ENCODE results near the gene KCNJ5. TPM values are rescaled to one million over a fixed set of nuclear protein-coding genes. Genes with fewer than 3 reads are reported as not detected.

The KCNJ5 gene
- total RNA-seq, 2 donors from 2014 or later, result 0.60 to 1.1 TPM

DNA sequence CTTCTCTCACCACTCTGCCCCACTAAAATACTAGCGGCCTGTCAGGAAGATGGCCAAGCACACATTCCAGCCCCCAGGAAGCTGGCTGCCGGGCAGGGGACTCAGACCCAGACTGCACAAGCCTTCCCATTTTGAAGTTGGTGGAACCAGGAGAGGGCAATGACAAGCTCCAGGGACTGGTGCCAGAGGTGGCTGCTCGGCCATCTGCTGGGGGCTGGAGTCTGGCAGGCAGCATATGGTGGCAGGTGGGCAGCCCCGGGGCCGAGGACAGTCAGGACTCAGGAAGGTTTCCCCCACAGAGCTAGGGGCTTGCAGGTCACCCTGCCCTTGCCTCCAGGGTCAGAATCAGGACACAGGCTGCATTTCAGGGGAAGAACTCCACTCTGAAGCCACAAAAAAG is 22.6 kb downstream of the KCNJ5 start:
- WGBS, 2 experiments (ENCODE audit: insufficient coverage in 1 of 2, insufficient read length in 1 of 2), result 80 to 96% methylated on average over 1 to 5 of the region's 5 CpGs
- peaks cover 3% of the 10 kb centered on the region for H3K36me3 Mint-ChIP-seq (ENCODE audit: low read depth)
- no peak for TF ChIP-seq CTCF (conservative IDR thresholded peaks at IDR 0.05)
- no peaks in the 10 kb centered on the region for H3K9me3 Mint-ChIP-seq
- Histone ChIP-seq H3K4me1 (ENCODE audit: control insufficient read depth, insufficient read depth, low read length) (no peaks in the 10 kb centered on the region), H3K27me3 (ENCODE audit: control insufficient read depth, insufficient read depth, low read length, poor library complexity, severe bottlenecking) (no peaks in the 10 kb centered on the region), H3K9ac (ENCODE audit: extremely low read depth, low read length, poor library complexity, severe bottlenecking) (no peak overlapping the region), H3K27ac (ENCODE audit: low read depth, low read length) (no peak overlapping the region), H3K4me3 (ENCODE audit: low read length) (no peak overlapping the region), H3K9me3 (ENCODE audit: control insufficient read depth, low read length) (no peaks in the 10 kb centered on the region), H3K36me3 (ENCODE audit: control insufficient read depth, insufficient read depth, low read length) (no peaks in the 10 kb centered on the region)
- H3K4me3 Mint-ChIP-seq, result no peak overlapping the region
- H3K27ac Mint-ChIP-seq, result no peak overlapping the region
- no peak for DNase-seq
- H3K4me1 Mint-ChIP-seq, result no peaks in the 10 kb centered on the region
- peaks cover 16% of the 10 kb centered on the region for H3K27me3 Mint-ChIP-seq (ENCODE audit: insufficient read depth)

DNA sequence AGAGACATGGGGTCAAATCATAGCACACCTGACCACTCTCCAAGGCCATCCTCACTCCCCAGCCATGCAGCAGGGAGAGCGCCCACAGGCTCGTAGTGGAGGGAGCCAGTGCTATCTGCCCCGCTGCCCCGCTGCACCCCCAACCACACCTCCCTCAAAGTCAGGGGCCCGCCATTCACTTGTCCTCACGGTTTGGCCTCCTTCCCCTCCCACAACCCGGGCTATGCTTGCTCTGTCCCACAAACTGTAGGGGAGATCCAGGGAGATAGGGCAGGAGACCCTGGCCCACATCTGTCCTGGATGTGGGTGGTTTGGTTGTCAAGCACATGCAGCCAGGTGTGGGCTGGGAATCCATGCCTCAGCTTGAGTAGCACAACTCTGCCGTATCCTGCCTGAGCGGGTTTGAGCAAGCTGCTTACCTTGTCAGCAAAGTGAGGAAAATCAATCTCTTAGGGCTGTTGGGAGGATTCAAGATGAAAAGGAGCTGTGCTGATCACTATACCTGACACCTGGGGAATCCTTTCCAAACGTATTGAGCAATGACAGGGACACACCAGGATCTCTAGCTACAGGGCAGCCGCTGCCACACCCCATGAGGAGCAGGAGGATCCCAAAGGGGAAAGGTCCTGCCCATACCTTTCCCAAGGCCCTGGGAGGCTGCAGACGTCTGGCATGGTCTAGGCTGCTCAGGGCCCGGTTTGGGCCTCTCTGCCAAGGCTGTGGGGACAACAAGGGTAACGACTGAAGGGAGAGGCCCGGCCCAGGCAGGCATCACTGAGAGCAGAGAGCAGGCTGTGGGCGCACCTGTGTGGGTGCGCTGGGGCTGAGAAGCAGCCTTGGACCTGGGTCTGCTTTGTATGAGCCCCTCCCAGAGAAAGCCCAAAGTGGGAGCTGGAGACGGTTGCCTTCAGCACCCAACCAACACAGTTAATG is 23.3 kb downstream of the KCNJ5 start:
- H3K27me3 Mint-ChIP-seq (ENCODE audit: insufficient read depth), result peaks cover 12% of the 10 kb centered on the region
- no peaks in the 10 kb centered on the region for H3K36me3 ChIP-seq (ENCODE audit: control insufficient read depth, insufficient read depth, low read length)
- H3K4me1 ChIP-seq (ENCODE audit: control insufficient read depth, insufficient read depth, low read length), result no peaks in the 10 kb centered on the region
- no peak overlapping the region for H3K27ac ChIP-seq (ENCODE audit: low read depth, low read length)
- no peak for TF ChIP-seq CTCF (conservative IDR thresholded peaks at IDR 0.05)
- H3K9me3 ChIP-seq (ENCODE audit: control insufficient read depth, low read length), result no peaks in the 10 kb centered on the region
- H3K9me3 Mint-ChIP-seq, result no peaks in the 10 kb centered on the region
- H3K9ac ChIP-seq (ENCODE audit: extremely low read depth, low read length, poor library complexity, severe bottlenecking), result no peak overlapping the region
- no peak overlapping the region for H3K4me3 ChIP-seq (ENCODE audit: low read length)
- H3K4me1 Mint-ChIP-seq, result no peaks in the 10 kb centered on the region
- H3K27ac Mint-ChIP-seq, result no peak overlapping the region
- H3K27me3 ChIP-seq (ENCODE audit: control insufficient read depth, insufficient read depth, low read length, poor library complexity, severe bottlenecking), result no peaks in the 10 kb centered on the region
- peak; percentile 38 for DNase-seq
- H3K36me3 Mint-ChIP-seq (ENCODE audit: low read depth), result peaks cover 3% of the 10 kb centered on the region
- 86 to 87% methylated on average over 7 to 18 of the region's 18 CpGs for WGBS, 2 experiments (ENCODE audit: insufficient coverage in 1 of 2, insufficient read length in 1 of 2)
- no peak overlapping the region for H3K4me3 Mint-ChIP-seq

DNA sequence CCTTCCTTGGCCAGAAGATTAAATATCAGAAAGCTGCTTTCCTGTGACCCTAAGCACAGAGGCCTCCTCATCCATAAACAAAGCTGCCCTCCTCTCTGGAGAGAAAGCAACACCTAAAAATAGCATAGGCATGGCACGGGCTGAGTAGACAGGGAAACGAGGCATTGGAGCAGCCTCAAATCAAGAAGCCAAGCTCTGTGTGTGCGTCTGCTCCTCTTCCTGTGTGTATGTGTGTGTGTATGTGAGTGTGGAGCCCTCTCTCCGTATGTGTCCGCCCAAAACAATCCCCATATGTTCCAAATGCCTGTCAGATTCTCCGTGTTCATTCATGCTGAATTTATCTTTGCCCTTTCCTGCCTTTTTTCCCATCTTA is 24.0 kb downstream of the KCNJ5 start:
- Mint-ChIP-seq H3K27me3 (ENCODE audit: insufficient read depth) (peaks cover 10% of the 10 kb centered on the region), H3K36me3 (ENCODE audit: low read depth) (peaks cover 3% of the 10 kb centered on the region), H3K4me1 (no peaks in the 10 kb centered on the region), H3K27ac (no peak overlapping the region), H3K9me3 (no peaks in the 10 kb centered on the region), H3K4me3 (no peak overlapping the region)
- H3K27ac ChIP-seq (ENCODE audit: low read depth, low read length), result no peak overlapping the region
- H3K9me3 ChIP-seq (ENCODE audit: control insufficient read depth, low read length), result no peaks in the 10 kb centered on the region
- H3K27me3 ChIP-seq (ENCODE audit: control insufficient read depth, insufficient read depth, low read length, poor library complexity, severe bottlenecking), result no peaks in the 10 kb centered on the region
- DNase-seq, result no peak
- H3K36me3 ChIP-seq (ENCODE audit: control insufficient read depth, insufficient read depth, low read length), result no peaks in the 10 kb centered on the region
- no peak overlapping the region for H3K9ac ChIP-seq (ENCODE audit: extremely low read depth, low read length, poor library complexity, severe bottlenecking)
- H3K4me3 ChIP-seq (ENCODE audit: low read length), result no peak overlapping the region
- H3K4me1 ChIP-seq (ENCODE audit: control insufficient read depth, insufficient read depth, low read length), result no peaks in the 10 kb centered on the region
- 83 to 100% methylated on average over 1 to 6 of the region's 6 CpGs for WGBS, 2 experiments (ENCODE audit: insufficient coverage in 1 of 2, insufficient read length in 1 of 2)
- TF ChIP-seq CTCF (conservative IDR thresholded peaks at IDR 0.05), result no peak
